Prostate gland (tissue), 2 donors: ENCODE measurements around the gene SPSB2.

Source experiments
- POLR2A ChIP-seq: fragments of 450-650 bp; IDR thresholded peaks from one replicate; pipeline ENCODE4 v1.6.1; 2016; ENCODE audit warnings: antibody characterized with exemption, mild to moderate bottlenecking
- POLR2AphosphoS5 ChIP-seq: sonication (generic); formaldehyde crosslinking; IDR thresholded peaks from one replicate; pipeline ENCODE4 v1.6.1; 2017; ENCODE audit warnings: antibody characterized with exemption
- TF ChIP-seq, protein P1 (sequence below), 4 experiments: fragments of 200-600 bp in 2 of 4; fragments of 450-650 bp in 2 of 4; sonication (generic) in 2 of 4; IDR thresholded peaks; 1 replicate in 3 of 4; 2 replicates in 1 of 4; pipeline ENCODE4 v1.5.1; 2016 to 2019; ENCODE audit warnings: antibody characterized with exemption in 4 of 4, mild to moderate bottlenecking in 2 of 4, moderate library complexity in 2 of 4

DNA sequence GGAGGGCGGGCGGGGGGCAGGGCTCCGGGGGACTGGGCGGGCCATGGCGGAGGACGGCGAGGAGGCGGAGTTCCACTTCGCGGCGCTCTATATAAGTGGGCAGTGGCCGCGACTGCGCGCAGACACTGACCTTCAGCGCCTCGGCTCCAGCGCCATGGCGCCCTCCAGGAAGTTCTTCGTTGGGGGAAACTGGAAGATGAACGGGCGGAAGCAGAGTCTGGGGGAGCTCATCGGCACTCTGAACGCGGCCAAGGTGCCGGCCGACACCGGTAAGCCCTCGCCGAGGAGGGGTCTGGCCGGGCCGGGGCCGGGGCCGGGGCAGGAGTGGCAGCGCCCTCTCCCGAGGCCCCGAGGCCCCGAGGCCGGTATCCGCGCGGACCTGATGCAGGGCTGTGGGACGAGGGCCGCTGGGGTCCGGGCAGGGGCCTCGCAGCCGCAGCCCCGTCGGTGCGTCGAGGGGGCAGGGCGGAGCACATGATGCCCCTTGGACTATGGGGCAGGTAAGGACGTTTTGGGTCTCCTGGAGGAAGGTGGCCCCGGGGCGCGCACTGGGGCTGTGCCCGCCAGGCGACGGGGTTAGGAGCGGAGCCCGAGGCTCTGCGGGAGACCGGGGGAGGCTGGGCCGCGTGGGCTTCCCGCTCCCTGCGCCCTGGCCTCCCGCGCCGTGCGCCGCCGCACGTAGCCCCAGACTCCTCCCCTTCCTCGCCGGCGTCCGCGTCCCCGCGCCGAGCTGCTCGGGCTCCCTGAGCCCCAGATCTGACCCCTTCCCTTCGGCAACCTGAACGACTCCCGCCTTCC lies 5.5 kb downstream of the SPSB2 start, which contains the start of gene TPI1:
- TF ChIP-seq, protein P1, sequence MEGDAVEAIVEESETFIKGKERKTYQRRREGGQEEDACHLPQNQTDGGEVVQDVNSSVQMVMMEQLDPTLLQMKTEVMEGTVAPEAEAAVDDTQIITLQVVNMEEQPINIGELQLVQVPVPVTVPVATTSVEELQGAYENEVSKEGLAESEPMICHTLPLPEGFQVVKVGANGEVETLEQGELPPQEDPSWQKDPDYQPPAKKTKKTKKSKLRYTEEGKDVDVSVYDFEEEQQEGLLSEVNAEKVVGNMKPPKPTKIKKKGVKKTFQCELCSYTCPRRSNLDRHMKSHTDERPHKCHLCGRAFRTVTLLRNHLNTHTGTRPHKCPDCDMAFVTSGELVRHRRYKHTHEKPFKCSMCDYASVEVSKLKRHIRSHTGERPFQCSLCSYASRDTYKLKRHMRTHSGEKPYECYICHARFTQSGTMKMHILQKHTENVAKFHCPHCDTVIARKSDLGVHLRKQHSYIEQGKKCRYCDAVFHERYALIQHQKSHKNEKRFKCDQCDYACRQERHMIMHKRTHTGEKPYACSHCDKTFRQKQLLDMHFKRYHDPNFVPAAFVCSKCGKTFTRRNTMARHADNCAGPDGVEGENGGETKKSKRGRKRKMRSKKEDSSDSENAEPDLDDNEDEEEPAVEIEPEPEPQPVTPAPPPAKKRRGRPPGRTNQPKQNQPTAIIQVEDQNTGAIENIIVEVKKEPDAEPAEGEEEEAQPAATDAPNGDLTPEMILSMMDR (IDR thresholded peaks at IDR 0.05), result peak in 1 of 4 experiments; percentile 14
- TF ChIP-seq POLR2A (peak; percentile 97), POLR2AphosphoS5 (peak; percentile 90)
